Caco-2 (cell line): ENCODE results near the gene DAB1. TPM values are rescaled to one million over a fixed set of nuclear protein-coding genes. Genes with fewer than 3 reads are reported as not detected.

Source experiments
- BruUV-seq: library from RNA; stranded (reverse); fragments of 400-500 nt; replicated peaks from 2 replicates; lab custom pipeline; 2021; lab: Mats Ljungman, UMichigan
- CTCF ChIA-PET: fragments of 300-600 bp; sonication (Branson Sonifier 250); formaldehyde crosslinking; loops from one replicate; lab custom pipeline; 2022; ENCODE audit warnings: antibody characterized with exemption; lab: Charles Lee
- POLR2A ChIA-PET: fragments of 300-600 bp; sonication (Branson Sonifier 250); formaldehyde crosslinking; loops from one replicate; lab custom pipeline; 2022; ENCODE audit warnings: antibody characterized with exemption; lab: Charles Lee
- DNase-seq, 2 experiments: peaks; one replicate each; pipeline versions ENCODE4 v3.0.0 to v3.0.0-alpha.2; 2020 to 2022
- H3K27me3 ChIP-seq: replicated peaks from 2 replicates; pipeline ENCODE4 v1.6.0; 2011; ENCODE audit warnings: low read length; ENCODE audit not compliant: control insufficient read depth, insufficient read depth
- H3K36me3 ChIP-seq: 2 replicates; pipeline ENCODE4 v1.5.1; 2011; ENCODE audit warnings: low read length; ENCODE audit not compliant: control insufficient read depth, insufficient read depth
- H3K4me1 ChIP-seq: fragments of 250-450 bp; sonication (Bioruptor Pico); 2 replicates; pipeline ENCODE4 v1.5.1; 2020; ENCODE audit warnings: mild to moderate bottlenecking
- H3K4me3 ChIP-seq: 2 replicates; pipeline ENCODE4 v1.5.1; 2011; ENCODE audit warnings: low read depth, mild to moderate bottlenecking, control low read depth, low read length
- H3K9me3 ChIP-seq: fragments of 250-450 bp; sonication (Bioruptor Pico); 2 replicates; pipeline ENCODE4 v1.5.1; 2020; ENCODE audit warnings: mild to moderate bottlenecking, moderate library complexity
- H3K27ac Mint-ChIP-seq: one replicate; pipeline ENCODE4 v1.8.0; 2022; ENCODE audit warnings: mixed read lengths; ENCODE audit not compliant: unreplicated experiment
- H3K27me3 Mint-ChIP-seq: one replicate; pipeline ENCODE4 v1.8.0; 2022; ENCODE audit warnings: mixed read lengths; ENCODE audit not compliant: insufficient read depth, unreplicated experiment
- H3K36me3 Mint-ChIP-seq: one replicate; pipeline ENCODE4 v1.8.0; 2022; ENCODE audit warnings: mild to moderate bottlenecking, mixed read lengths; ENCODE audit not compliant: insufficient read depth, unreplicated experiment
- H3K4me1 Mint-ChIP-seq: one replicate; pipeline ENCODE4 v1.8.0; 2022; ENCODE audit warnings: low read depth, mixed read lengths; ENCODE audit not compliant: unreplicated experiment
- H3K4me3 Mint-ChIP-seq: one replicate; pipeline ENCODE4 v1.8.0; 2022; ENCODE audit warnings: mild to moderate bottlenecking, moderate library complexity, mixed read lengths; ENCODE audit not compliant: unreplicated experiment
- H3K9me3 Mint-ChIP-seq: one replicate; pipeline ENCODE4 v1.8.0; 2022; ENCODE audit warnings: mixed read lengths; ENCODE audit not compliant: unreplicated experiment
- CTCF ChIP-seq, 2 experiments: fragments of 200-600 bp in 1 of 2; IDR thresholded peaks; 1 replicate in 1 of 2; 2 replicates in 1 of 2; pipeline versions ENCODE4 v1.5.1 to v1.8.0; 2011 to 2022; ENCODE audit warnings: antibody characterized with exemption in 1 of 2, control low read depth in 1 of 2, inconsistent platforms in 1 of 2, low read depth in 1 of 2, low read length in 1 of 2, mild to moderate bottlenecking in 1 of 2, moderate library complexity in 1 of 2; ENCODE audit not compliant: insufficient read depth in 1 of 2, severe bottlenecking in 1 of 2, unreplicated experiment in 1 of 2
- intact Hi-C: fragments of 100-400 bp; cut with micrococcal nuclease; formaldehyde crosslinking; loops from one replicate; pipeline ENCODE4 v1.10.0; 2022; ENCODE audit not compliant: unreplicated experiment
- total RNA-seq: library from RNA; stranded (reverse); gene quantifications from 2 replicates; pipeline ENCODE4 v1.2.3, GENCODE V29; 2022

The DAB1 gene
- total RNA-seq, 1 experiment from 2014 or later = 0.32 TPM

- Mint-ChIP-seq H3K4me3 (no peak overlapping the region), H3K36me3 (no peaks in the 10 kb centered on the region), H3K27me3 (no peaks in the 10 kb centered on the region), H3K4me1 (no peaks in the 10 kb centered on the region), H3K27ac (no peak overlapping the region), H3K9me3 (no peaks in the 10 kb centered on the region)
- no peaks in the 10 kb centered on the region for H3K27me3 ChIP-seq
- H3K36me3 ChIP-seq = no peaks in the 10 kb centered on the region
- DNase-seq = no peak
- no peaks in the 10 kb centered on the region for H3K9me3 ChIP-seq
- ChIA-PET POLR2A (no interaction called here), CTCF (no interaction called here)
- intact Hi-C loops = no loop called here
- H3K4me1 ChIP-seq = no peaks in the 10 kb centered on the region
- TF ChIP-seq CTCF (IDR thresholded peaks at IDR 0.05; ENCODE audit: insufficient read depth in 1 of 2, low read depth in 1 of 2, low read length in 1 of 2, severe bottlenecking in 1 of 2, unreplicated experiment in 1 of 2) = no peak
- no TSS peak for BruUV-seq
- no peak overlapping the region for H3K4me3 ChIP-seq
Measured at GRCh38 chr1:57190898-57191297, 233.0 kb downstream of the DAB1 start.

GRCh38 chr1:57188168-57188567 lies 235.7 kb downstream of the DAB1 start:
- intact Hi-C loops = no loop called here

GRCh38 chr1:57186455-57186854 lies 237.4 kb downstream of the DAB1 start:
- no TSS peak for BruUV-seq
- intact Hi-C loops = no loop called here
- no peaks in the 10 kb centered on the region for H3K36me3 ChIP-seq
- Mint-ChIP-seq H3K27me3 (no peaks in the 10 kb centered on the region), H3K9me3 (no peaks in the 10 kb centered on the region), H3K4me1 (no peaks in the 10 kb centered on the region), H3K4me3 (no peak overlapping the region), H3K27ac (no peak overlapping the region), H3K36me3 (no peaks in the 10 kb centered on the region)
- H3K9me3 ChIP-seq = no peaks in the 10 kb centered on the region
- ChIA-PET POLR2A (no interaction called here), CTCF (no interaction called here)
- no peaks in the 10 kb centered on the region for H3K27me3 ChIP-seq
- no peak overlapping the region for H3K4me3 ChIP-seq
- no peak for DNase-seq
- no peaks in the 10 kb centered on the region for H3K4me1 ChIP-seq
- no peak for TF ChIP-seq CTCF (IDR thresholded peaks at IDR 0.05; ENCODE audit: insufficient read depth in 1 of 2, low read depth in 1 of 2, low read length in 1 of 2, severe bottlenecking in 1 of 2, unreplicated experiment in 1 of 2)

More at GRCh38 chr1:57188168-57188567, 235.7 kb downstream of the DAB1 start:
- no peaks in the 10 kb centered on the region for H3K4me1 ChIP-seq
- Mint-ChIP-seq H3K27ac (no peak overlapping the region), H3K9me3 (no peaks in the 10 kb centered on the region), H3K27me3 (no peaks in the 10 kb centered on the region), H3K4me3 (no peak overlapping the region), H3K36me3 (no peaks in the 10 kb centered on the region), H3K4me1 (no peaks in the 10 kb centered on the region)
- no peak overlapping the region for H3K4me3 ChIP-seq
- no peaks in the 10 kb centered on the region for H3K36me3 ChIP-seq
- CTCF ChIA-PET = no interaction called here
- no peak for DNase-seq
- POLR2A ChIA-PET = no interaction called here
- no peaks in the 10 kb centered on the region for H3K27me3 ChIP-seq
- TF ChIP-seq CTCF (IDR thresholded peaks at IDR 0.05; ENCODE audit: insufficient read depth in 1 of 2, low read depth in 1 of 2, low read length in 1 of 2, severe bottlenecking in 1 of 2, unreplicated experiment in 1 of 2) = no peak
- BruUV-seq = no TSS peak
- H3K9me3 ChIP-seq = no peaks in the 10 kb centered on the region
